Measurements from ENCODE around the gene SCGB1A1. TPM values are rescaled to one million over a fixed set of nuclear protein-coding genes. Genes with fewer than 3 reads are reported as not detected.

The SCGB1A1 gene
- total and polyA plus RNA-seq, 2 of the 13 experiments (the other 11 are each of a cell fraction or from before 2014, with no cell fraction given), result not detected

DNA sequence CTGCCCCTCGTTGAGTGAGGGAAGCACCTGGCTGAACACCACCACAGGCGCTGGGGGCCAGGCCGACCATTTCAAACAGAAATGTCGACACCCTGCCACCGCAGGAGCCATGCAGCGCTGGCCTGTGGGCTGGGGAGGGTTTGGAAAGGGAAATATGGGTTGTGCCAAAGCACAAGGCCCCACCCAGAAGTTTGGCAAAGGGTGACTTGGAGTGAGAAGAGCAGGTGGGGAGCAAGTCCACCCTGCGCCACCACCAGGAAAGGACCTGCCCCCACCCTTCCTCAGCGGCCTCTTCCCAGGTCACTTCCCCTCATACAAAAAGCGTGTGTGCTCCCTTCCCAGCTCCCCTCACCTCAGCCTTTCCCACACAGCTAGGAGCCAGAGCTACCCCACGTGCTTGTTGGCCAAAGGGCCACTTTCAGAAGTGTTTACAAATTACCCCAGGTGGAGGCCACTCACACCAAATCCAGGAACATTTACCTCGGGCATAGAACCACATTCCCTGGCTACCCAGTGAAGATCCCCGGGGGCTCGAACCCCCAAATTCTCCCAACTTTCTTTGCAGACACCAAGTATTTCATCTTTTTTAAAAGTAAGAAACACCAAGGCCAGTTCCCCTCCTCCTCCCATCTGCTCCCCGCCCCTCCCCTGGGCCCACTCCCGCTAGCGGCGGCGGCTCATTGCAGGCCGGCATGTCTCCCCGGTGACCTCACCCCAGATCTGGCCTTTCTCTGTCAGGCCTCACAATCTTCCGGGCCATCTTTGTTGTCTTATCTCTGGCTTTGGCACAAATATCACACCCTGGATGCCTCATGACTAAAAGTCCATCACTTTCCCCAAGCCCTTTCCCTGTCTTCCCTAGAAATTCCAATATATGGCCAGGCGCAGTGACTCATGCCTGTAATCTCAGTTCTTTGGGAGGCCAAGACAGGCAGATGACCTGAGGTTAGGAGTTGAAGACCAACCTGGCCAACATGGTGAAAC, 20.5 kb upstream of the SCGB1A1 start (continued):
- no peak for TF ChIP-seq ZNF432 (CRISPR knock-in tag; IDR thresholded peaks at IDR 0.05; ENCODE audit: borderline replicate concordance)
- TF ChIP-seq GATA4 (IDR thresholded peaks at IDR 0.05; ENCODE audit: borderline replicate concordance, low read depth), result no peak
- no peak for TF ChIP-seq FOXP1 (IDR thresholded peaks at IDR 0.05)
- no peak for TF ChIP-seq FOXP1 (CRISPR knock-in tag; IDR thresholded peaks at IDR 0.05)
- TF ChIP-seq, protein P1, sequence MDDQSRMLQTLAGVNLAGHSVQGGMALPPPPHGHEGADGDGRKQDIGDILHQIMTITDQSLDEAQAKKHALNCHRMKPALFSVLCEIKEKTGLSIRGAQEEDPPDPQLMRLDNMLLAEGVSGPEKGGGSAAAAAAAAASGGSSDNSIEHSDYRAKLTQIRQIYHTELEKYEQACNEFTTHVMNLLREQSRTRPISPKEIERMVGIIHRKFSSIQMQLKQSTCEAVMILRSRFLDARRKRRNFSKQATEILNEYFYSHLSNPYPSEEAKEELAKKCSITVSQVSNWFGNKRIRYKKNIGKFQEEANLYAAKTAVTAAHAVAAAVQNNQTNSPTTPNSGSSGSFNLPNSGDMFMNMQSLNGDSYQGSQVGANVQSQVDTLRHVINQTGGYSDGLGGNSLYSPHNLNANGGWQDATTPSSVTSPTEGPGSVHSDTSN (CRISPR knock-in tag; IDR thresholded peaks at IDR 0.05; ENCODE audit: borderline replicate concordance), result no peak
- TF ChIP-seq, protein P2, sequence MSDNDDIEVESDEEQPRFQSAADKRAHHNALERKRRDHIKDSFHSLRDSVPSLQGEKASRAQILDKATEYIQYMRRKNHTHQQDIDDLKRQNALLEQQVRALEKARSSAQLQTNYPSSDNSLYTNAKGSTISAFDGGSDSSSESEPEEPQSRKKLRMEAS (IDR thresholded peaks at IDR 0.05), result peak; percentile 73; the same call in 1 of the 2 replicates
- TF ChIP-seq, protein P3, sequence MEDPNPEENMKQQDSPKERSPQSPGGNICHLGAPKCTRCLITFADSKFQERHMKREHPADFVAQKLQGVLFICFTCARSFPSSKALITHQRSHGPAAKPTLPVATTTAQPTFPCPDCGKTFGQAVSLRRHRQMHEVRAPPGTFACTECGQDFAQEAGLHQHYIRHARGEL (CRISPR knock-in tag; IDR thresholded peaks at IDR 0.05), result 0 out of 2 replicates have a peak, but pooled peaks have one; percentile 21
- TF ChIP-seq ZMAT3 (CRISPR knock-in tag; conservative IDR thresholded peaks at IDR 0.05), result 0 out of 2 replicates have a peak, but pooled peaks have one; percentile 51
- no peak for TF ChIP-seq RBM39 (IDR thresholded peaks at IDR 0.05; ENCODE audit: low read depth, low read length, poor library complexity, severe bottlenecking)
- TF ChIP-seq ZNF598 (CRISPR knock-in tag; IDR thresholded peaks at IDR 0.05; ENCODE audit: borderline replicate concordance), result 0 out of 2 replicates have a peak, but pooled peaks have one; percentile 18
- TF ChIP-seq, protein P4, sequence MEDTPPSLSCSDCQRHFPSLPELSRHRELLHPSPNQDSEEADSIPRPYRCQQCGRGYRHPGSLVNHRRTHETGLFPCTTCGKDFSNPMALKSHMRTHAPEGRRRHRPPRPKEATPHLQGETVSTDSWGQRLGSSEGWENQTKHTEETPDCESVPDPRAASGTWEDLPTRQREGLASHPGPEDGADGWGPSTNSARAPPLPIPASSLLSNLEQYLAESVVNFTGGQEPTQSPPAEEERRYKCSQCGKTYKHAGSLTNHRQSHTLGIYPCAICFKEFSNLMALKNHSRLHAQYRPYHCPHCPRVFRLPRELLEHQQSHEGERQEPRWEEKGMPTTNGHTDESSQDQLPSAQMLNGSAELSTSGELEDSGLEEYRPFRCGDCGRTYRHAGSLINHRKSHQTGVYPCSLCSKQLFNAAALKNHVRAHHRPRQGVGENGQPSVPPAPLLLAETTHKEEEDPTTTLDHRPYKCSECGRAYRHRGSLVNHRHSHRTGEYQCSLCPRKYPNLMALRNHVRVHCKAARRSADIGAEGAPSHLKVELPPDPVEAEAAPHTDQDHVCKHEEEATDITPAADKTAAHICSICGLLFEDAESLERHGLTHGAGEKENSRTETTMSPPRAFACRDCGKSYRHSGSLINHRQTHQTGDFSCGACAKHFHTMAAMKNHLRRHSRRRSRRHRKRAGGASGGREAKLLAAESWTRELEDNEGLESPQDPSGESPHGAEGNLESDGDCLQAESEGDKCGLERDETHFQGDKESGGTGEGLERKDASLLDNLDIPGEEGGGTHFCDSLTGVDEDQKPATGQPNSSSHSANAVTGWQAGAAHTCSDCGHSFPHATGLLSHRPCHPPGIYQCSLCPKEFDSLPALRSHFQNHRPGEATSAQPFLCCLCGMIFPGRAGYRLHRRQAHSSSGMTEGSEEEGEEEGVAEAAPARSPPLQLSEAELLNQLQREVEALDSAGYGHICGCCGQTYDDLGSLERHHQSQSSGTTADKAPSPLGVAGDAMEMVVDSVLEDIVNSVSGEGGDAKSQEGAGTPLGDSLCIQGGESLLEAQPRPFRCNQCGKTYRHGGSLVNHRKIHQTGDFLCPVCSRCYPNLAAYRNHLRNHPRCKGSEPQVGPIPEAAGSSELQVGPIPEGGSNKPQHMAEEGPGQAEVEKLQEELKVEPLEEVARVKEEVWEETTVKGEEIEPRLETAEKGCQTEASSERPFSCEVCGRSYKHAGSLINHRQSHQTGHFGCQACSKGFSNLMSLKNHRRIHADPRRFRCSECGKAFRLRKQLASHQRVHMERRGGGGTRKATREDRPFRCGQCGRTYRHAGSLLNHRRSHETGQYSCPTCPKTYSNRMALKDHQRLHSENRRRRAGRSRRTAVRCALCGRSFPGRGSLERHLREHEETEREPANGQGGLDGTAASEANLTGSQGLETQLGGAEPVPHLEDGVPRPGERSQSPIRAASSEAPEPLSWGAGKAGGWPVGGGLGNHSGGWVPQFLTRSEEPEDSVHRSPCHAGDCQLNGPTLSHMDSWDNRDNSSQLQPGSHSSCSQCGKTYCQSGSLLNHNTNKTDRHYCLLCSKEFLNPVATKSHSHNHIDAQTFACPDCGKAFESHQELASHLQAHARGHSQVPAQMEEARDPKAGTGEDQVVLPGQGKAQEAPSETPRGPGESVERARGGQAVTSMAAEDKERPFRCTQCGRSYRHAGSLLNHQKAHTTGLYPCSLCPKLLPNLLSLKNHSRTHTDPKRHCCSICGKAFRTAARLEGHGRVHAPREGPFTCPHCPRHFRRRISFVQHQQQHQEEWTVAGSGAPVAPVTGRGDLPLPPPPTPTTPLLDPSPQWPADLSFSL (CRISPR knock-in tag; IDR thresholded peaks at IDR 0.05), result no peak
- peak; percentile 32; the same call in 1 of the 2 replicates for TF ChIP-seq SAP130 (CRISPR knock-in tag; IDR thresholded peaks at IDR 0.05; ENCODE audit: low read depth)
- no peak for TF ChIP-seq ZNF737 (CRISPR knock-in tag; IDR thresholded peaks at IDR 0.05; ENCODE audit: borderline replicate concordance)
- TF ChIP-seq ZNF431 (CRISPR knock-in tag; IDR thresholded peaks at IDR 0.05; ENCODE audit: borderline replicate concordance, low read depth), result no peak
- 0 out of 2 replicates have a peak, but pooled peaks have one; percentile 8 for TF ChIP-seq ZNF777 (CRISPR knock-in tag; IDR thresholded peaks at IDR 0.05)
- no peak for TF ChIP-seq NR2F6 (IDR thresholded peaks at IDR 0.05)
- 0 out of 2 replicates have a peak, but pooled peaks have one; percentile 7 for TF ChIP-seq NR2F6 (CRISPR knock-in tag; IDR thresholded peaks at IDR 0.05)
- 0 out of 2 replicates have a peak, but pooled peaks have one; percentile 30 for TF ChIP-seq RARA (CRISPR knock-in tag; IDR thresholded peaks at IDR 0.05)
- TF ChIP-seq NFKB2 (CRISPR knock-in tag; IDR thresholded peaks at IDR 0.05; ENCODE audit: borderline replicate concordance), result no peak
- TF ChIP-seq SRSF1 (optimal IDR thresholded peaks at IDR 0.05; ENCODE audit: low read depth, low read length), result no peak
- 0 out of 2 replicates have a peak, but pooled peaks have one; percentile 45 for TF ChIP-seq ZNF878 (CRISPR knock-in tag; IDR thresholded peaks at IDR 0.05)
